ENCODE results near the gene TAS1R3.

- TF ChIP-seq CTCF (IDR thresholded peaks at IDR 0.05; ENCODE audit: low read depth, low read length, missing input control) (no peak), JUND (IDR thresholded peaks at IDR 0.05) (no peak), EGR1 (IDR thresholded peaks at IDR 0.05; ENCODE audit: low read depth in 2 of 2) (no peak), SP1 (IDR thresholded peaks at IDR 0.05) (no peak), RAD21 (IDR thresholded peaks at IDR 0.05) (no peak), RXRA (IDR thresholded peaks at IDR 0.05) (no peak)
Measured at GRCh38 chr1:1353389-1354151, 22.5 kb downstream of the TAS1R3 start.

All from liver (tissue), 3 donors.